ENCODE results near the gene XYLB. TPM values are rescaled to one million over a fixed set of nuclear protein-coding genes. Genes with fewer than 3 reads are reported as not detected.
"Not testable (repeated sequence)": the region's sequence is repeated elsewhere in the genome, so short reads cannot be mapped to it uniquely, and the experiment has no call there.

The XYLB gene
- total RNA-seq, 1 donor from 2014 or later = 5.3 TPM

DNA sequence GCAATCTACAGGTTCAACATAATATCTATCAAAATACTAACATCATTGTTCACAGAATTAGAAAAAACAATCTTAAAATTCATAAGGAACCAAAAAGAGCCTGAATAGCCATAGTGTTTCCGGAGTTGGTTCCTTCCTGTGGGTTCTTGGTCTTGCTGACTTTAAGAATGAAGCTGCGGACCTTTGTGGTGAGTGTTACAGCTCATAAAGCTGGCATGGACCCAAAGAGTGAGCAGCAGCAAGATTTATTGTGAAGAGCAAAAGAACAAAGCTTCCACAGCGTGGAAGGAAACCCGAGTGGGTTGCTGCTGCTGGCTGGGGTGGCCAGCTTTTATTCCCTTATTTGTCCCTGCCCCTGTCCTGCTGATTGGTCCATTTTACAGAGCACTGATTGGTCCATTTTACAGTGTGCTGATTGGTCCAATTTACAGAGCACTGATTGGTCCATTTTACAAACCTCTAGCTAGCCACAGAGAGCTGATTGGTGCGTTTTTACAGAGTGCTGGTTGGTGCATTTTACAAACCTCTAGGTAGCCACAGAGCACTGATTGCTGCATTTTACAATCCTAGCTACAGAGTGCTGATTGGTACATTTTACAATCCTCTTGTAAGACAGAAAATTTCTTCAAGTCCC is 92.0 kb downstream of the XYLB start:
- intact Hi-C loops (cut with DNase I); DNase-seq (ENCODE audit: low spot score): not testable (repeated sequence)

DNA sequence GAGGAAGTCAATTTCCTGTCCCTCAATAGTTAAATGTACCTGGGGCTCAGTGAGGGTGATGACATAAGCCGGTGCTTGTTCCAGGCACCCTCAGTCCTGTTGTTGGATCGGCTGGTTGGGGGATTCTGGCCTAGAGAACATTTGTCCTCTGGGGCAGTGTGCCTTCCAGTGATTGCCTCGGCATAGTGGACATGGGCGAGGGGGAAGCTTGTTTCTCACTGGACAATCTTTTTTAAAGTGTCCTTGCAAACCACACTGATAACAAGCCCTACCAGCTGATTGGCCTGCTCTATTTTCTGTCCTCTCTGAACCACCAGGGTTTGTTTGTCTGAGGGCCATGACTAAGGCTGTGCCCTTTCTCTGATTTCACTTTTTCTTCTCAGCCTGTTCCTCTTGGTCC is 96.6 kb downstream of the XYLB start:
- DNase-seq (ENCODE audit: low spot score); intact Hi-C loops (cut with DNase I); ATAC-seq: not testable (repeated sequence)

More for the DNA sequence above, 92.0 kb downstream of the XYLB start:
- ATAC-seq = not testable (repeated sequence)

DNA sequence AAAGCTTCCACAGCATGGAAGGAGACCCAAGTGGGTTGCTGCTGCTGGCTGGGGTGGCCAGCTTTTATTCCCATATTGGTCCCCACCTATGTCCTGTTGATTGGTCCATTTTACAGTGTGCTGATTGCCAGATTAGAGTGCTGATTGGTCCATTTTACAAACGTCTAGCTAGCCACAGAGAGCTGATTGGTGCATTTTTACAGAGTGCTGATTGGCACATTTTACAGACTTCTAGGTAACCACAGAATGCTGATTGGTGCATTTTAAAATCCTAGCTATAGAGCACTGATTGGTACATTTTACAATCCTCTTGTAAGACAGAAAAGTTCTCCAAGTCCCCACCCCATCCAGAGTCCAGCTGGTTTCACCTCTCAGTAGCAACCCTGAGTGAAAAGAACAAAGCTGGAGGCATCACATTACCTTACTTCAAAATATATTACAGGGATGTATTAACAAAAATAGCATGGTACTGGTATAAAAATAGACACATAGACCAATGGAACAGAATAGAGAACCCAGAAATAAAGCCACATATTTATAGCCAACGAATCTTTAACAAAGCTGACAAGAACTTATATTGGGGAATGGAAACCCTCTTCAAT is 99.6 kb downstream of the XYLB start:
- no peak for DNase-seq (ENCODE audit: low spot score)
- ATAC-seq = no peak
- intact Hi-C loops (cut with DNase I) = no loop called here

DNA sequence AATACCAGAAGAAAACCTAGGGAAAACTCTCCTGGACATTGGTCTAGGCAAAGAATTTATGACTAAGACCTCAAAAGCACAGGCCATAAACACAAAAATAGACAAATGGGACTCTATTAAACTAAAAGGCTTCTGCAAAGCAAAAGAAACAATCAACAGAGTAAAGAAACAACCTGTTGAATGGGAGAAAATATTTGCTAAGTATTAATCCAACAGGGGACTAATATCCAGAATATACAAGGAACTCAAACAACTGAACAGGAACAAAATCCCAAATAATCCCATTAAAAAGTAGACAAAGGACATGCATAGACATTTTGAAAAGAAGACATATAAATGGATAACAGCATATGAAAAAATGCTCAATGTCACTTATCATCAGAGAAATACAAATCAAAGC is 100.2 kb downstream of the XYLB start:
- DNase-seq (ENCODE audit: low spot score) = no peak
- intact Hi-C loops (cut with DNase I) = no loop called here
- no peak for ATAC-seq

DNA sequence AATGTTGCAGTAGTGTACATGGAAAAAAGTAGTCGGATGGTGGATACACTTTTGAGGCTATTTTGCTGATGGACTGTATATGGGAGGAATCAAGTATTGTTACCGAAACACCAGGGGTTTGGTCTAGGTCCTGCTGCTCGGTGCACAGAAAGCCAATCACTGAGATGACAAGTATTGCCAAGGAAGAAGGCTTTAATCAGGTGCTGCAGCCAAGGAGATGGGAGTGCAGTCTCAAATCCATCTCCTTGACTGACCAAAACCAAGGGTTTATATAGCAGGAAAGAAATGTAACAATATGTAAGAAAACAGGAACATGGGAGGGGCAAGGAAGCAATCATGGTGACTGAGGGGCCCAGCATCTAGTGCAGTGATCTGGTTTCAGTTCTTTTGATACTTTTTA is 104.3 kb downstream of the XYLB start:
- DNase-seq (ENCODE audit: low spot score) (no peak), ATAC-seq (no peak)
- intact Hi-C loops (cut with DNase I) = no loop called here

DNA sequence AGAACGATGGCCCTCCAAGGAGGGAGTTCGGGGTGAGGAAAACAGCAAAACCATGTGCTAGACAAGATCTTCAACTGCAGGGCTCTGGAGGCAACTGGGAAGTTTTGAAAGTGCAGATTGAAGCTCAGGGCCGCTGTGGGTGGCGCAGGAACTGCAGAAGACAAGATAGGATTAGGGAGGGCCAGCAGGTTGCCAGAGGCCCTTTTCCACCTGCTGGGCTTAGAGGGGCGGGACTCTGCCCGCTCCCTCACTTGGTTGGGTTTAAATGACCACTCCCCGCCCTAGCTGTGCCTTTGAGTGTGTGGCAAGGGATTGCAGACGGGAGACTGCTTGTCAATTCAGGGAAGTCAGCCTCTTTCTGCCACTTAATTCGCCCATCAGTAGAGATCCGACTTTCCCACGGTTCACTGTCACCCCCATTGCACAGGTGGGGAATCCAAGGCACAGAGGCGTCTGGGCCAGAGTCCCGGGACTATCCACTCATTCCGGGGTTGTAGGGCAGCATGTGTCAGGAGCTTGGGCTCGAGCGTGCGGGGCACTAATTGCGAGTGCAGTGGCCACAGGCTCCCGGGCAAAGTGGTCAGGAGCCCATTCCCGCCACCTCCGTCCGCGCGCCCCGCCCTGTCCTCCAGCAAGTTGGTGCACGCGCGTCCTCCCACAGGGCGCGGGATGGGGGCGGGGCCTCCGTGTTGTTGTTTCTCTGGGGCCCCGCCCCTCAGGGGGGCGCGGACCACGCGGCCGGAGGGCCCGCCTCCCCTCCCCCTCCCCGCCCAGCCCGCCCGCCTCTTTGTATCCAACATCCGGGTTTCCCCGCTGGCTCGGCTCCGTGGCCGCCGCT is 106.7 kb downstream of the XYLB start, which contains the start of gene ACVR2B:
TSS of gene ACVR2B (plus strand) at position 816 of the 838 bp plus-strand sequence. CDS start 433 bp downstream, outside the sequence.
- intact Hi-C loops (cut with DNase I) = no loop called here
- ATAC-seq = peak; percentile 95
- DNase-seq (ENCODE audit: low spot score) = peak; percentile 95

DNA sequence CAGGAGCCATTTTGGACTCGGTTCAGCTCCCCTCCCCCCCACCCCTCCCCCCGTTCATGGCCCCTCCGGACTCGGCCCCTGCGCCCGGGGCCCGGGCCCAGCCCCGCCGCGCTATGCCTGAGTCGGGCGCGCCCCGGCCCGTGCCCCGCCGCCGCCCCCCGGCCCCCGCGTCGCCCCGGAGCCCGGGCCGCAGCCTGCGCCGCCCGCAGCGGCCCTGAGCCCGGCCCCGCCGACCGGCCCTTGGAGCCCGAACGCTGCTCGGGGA is 107.3 kb downstream of the XYLB start:
- ATAC-seq = no peak

DNA sequence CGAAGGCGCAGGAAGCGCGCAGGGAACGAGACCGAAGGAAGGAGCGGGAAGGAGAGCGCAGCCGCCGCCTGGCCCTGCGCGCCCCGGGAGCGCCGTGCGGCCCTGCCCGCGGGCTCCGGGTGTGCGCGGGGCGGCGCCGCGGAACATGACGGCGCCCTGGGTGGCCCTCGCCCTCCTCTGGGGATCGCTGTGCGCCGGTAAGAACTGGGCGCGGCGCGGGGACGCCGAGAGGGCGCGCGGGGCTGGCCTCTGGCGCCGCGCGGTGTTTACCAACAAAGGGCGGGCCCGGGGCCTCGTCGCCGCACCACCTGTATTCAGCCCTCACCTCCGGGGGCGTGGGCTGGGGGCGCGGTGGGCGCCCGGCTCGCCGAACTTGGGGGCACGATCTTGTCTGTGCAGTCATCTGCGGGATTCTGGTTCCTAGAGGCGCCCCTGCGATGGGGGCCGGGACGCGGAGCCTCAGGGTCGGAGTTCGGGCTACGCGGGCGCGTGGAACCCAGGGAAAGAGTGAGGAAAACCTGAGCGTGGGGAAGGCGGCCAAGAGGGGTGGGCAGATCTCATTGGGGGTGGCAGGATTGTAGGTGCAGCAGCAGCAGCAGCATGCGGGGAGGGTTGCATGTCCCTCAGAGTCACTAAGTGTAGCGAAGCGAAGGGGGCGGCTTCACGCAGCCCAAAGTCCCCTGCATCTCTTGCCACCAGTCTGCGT is 107.7 kb downstream of the XYLB start:
- DNase-seq (ENCODE audit: low spot score) (no peak), ATAC-seq (peak; percentile 12)
- intact Hi-C loops (cut with DNase I) = no loop called here

More for the DNA sequence above, 107.3 kb downstream of the XYLB start:
- intact Hi-C loops (cut with DNase I) = no loop called here
- DNase-seq (ENCODE audit: low spot score) = no peak

DNA sequence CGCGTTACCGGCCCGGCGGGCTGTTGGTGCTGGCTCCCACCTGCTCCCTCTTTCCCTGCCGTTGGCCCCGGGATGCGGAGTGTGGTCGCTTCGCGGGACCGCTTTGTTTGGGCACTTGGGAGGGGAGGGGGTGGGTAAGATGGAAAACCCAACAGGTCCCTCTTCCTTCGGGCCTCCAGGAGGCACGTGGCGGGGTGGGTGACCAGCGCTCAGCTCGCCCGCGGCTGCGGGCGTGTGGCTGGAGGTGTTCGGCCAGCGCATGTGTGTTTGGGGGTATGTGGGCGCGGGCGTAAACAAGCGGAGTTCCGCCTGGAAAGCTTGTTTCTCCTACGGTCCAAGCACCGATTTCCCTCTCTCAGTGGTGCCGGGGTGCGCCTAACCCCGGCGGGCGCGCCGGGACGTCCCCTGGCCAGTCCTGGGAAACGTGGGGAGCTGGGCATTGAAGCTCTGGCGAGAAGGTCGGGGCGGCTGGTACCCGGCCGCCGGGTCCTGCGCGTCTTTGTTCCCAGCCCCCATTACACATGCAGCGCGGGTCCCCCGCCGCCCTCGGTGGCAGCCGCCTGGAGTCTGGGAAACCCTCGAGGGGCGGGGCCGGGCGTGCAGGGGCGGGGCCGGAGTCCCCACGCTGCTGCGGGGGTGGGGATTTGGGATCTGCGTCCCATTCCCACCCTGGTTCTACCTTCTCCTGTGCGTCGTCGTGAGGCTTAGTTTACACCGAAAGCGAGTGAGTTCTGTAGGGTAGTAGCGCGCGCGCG is 108.5 kb downstream of the XYLB start:
- DNase-seq (ENCODE audit: low spot score) (peak; percentile 87), ATAC-seq (peak; percentile 65)
- intact Hi-C loops (cut with DNase I) = no loop called here

DNA sequence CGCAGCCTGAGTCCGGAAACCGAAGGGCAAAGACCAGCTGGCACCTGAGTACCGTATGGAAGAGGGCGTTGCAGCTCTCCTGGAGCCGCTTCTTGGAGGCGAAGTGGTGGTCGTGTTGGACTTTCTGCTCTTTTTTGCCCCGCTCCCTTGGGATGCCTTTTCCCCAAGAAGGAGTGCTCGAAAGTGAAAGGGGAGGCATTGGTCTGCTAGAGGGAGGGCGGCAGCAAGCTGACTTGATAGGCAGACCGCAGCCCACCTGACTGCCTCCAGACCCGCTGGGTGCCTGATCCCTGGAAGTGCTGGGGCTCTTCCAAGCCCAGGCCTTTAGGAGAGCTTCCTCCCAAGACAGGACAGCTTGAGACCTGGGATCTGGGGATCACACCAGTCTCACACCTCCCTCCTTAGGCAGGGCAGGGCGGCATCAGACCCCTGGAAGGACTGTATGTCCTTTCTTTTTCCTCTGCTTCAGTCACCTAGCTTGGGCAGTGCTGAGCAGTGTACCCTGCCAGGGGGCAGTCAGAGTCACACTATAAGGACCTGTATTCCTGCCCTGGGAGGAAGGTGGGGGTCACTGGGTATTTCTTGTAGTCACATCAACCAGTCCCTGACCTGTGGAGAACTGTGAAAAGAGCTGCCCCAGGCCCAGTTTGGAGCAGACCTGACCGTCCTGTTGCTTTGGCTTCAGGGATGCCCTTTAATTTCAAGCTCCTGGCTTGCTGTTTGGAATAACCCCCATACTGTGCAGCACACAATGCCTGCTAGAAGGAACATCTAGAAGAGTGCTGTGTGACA is 109.2 kb downstream of the XYLB start:
- intact Hi-C loops (cut with DNase I) = no loop called here
- ATAC-seq (no peak), DNase-seq (ENCODE audit: low spot score) (no peak)

DNA sequence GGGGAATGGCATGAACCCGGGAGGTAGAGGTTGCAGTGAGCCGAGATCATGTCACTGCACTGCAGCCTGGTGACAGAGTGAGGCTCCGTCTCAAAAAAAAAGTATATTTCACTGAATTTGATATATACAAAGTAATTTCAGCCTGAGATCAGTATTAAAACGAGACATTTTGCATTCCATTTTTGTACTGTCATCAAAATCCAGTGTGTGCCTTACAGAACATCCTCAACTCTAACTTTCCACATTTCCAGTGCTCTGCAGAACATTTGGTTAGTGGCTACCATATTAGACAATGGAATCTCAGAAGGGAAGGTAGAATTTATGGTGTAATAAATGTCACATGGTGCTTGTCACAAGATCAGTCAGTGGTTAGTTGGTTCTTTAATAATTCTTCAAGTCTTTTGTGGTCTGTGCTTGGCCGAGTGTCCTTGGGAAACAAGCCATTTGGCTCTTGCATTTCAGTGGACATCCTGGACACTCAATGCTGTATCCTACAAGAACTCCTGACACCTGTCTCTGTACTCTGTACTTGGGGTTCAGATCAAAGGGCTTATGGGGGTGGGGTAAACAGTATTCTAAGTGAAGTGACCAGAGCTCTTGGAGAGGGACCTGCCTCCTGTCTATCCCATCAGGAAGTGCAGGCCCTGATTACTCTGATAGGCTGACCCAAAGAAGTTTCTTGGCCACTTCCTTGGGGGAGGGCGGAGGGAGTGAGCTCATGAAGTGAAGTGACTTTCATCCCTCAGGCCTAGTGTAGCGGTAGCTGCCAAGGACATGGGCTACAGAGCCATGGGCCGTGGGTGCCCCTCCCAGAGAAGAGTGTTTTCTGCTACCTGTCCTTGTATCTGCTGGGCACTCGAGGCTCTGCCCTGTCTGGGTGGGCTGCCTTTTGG is 110.8 kb downstream of the XYLB start:
- no peak for DNase-seq (ENCODE audit: low spot score)
- intact Hi-C loops (cut with DNase I) = no loop called here
- ATAC-seq = no peak

DNA sequence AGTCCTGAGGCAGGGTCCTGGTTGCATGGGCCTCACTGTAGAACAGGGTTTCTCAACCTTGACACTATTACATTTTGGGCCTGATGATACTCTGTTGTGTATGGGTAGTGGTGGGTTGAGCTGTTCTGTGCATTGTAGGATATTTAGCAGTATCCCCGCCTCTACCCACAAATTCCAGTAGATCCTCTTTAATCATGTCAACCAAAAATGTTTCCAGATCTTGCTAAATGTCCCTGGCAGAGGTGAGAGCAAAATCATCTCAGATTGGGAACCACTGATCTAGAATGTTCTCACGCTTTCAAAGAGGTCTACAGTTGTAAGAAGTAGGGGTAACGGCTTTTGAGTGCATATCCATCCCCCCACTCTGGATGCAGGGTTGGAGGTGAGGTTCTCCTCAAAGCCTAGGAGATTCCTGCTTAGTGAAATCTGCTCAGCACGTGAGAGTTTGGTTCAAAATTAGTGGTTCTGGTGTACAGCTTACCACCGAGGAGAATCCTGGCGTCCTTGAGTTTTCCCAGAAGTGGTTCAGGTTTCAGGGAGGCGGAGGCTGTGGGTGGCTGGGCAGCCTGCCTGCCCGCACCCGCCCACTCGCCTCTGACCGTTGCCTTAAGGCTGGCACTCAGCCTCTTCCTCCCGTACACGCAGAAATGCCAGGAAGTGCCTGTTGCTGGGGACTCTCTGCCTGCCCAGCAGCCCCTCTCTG is 112.4 kb downstream of the XYLB start:
- DNase-seq (ENCODE audit: low spot score) = no peak
- intact Hi-C loops (cut with DNase I) = no loop called here
- ATAC-seq = peak; percentile 60

DNA sequence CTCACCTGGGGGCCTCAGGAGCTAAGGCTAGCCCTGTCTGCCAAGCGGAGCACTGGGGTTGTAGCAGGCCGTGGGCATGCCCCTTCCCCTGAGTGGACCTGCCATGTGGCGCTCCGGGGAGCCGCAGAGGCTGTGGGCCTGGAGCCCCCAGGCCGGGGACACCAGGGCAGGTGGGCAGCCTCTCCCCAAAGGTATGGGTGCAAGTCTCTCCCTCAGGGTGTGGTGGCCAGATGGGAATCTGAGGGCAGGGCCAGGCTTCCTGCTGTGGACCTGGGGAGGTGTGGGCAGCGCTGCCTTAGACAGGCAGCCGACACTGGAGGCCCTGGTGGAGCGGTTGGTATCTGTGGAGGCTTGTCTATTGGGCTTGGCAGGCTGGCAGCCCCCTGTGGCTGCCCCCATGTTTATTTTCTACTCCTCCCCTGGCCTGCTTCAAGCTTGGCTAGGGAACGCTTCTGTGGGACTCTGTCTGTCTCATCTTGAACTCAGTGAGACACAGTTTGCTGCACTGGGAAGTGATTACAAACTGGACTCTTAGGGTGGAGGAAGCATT is 113.0 kb downstream of the XYLB start:
- peak; percentile 3 for ATAC-seq
- intact Hi-C loops (cut with DNase I) = no loop called here
- DNase-seq (ENCODE audit: low spot score) = no peak

DNA sequence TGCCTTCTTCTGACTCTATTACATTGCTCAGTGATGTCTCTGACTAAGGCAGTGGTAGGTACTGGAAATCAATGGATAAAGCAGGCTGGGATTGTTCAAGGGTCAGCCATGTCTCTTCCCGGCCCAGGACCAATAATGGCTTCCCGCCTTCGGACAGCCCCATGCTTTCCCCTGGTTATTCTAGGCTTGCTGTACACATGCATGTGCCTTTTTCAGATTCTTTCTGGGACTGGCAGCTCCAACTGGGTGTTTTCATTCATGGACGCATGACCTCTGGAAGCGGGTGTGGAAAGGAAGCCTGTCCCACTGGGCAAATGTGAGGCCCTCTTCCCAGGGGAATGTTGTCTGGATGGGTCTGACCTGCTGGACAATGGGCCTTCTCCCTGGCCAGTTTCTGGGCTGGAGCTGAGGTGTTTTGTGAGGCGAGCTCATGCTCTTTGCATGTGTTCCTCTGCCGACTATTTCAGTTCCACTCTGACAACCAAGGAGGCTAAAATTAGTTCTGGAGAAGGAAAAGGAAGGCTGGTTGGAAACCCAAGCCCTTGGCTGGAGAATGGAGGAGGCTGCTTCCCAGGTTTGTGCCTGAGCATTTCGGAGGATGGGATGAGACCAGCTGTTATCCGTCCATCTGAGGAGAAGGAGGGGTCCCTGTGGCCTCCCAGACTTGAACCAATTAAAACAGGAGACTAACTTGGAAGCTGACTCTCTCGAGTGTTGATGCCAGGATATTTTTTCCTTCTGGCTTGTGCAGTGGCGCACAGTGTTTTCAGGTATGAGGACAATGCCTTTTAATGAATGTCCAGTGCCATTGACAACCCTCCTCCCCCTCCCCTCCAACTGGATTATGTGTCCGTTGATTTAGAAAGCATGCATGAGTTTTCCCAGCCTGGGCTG is 114.0 kb downstream of the XYLB start:
- DNase-seq (ENCODE audit: low spot score) (no peak), ATAC-seq (no peak)
- intact Hi-C loops (cut with DNase I) = no loop called here

Measured in sciatic nerve (tissue), 2 donors.